Right lobe of liver (tissue), 6 donors: Measurements from ENCODE around the gene ANKFN1. TPM values are rescaled to one million over a fixed set of nuclear protein-coding genes. Genes with fewer than 3 reads are reported as not detected.

ENCODE experiments used
- ATAC-seq, 4 donors: fragments of 200-7000 bp; cut with Tn5 transposase; one replicate each; pipeline ENCODE4 v1.9.1; 2020; ENCODE audit warnings: mild to moderate bottlenecking in 4 of 4, moderate library complexity in 4 of 4
- DNase-seq, 3 donors: peaks; one replicate each; pipeline ENCODE4 v3.0.0-alpha.2; 2020
- H3K27ac ChIP-seq, 3 donors: fragments of 200-600 bp; one replicate each; pipeline ENCODE4 v1.8.0; 2022
- H3K27me3 ChIP-seq, 2 donors: fragments of 200-600 bp; one replicate each; pipeline ENCODE4 v1.8.0; 2022
- H3K36me3 ChIP-seq, 4 donors: fragments of 200-600 bp; sonication (generic) in 1 of 4; one replicate each; pipeline versions ENCODE4 v1.5.1 to v1.8.0; 2017 to 2022; ENCODE audit warnings: control low read depth in 1 of 4
- H3K4me1 ChIP-seq, 4 donors: fragments of 200-600 bp; sonication (generic) in 1 of 4; one replicate each; pipeline versions ENCODE4 v1.5.1 to v1.8.0; 2017 to 2022; ENCODE audit warnings: control low read depth in 1 of 4
- H3K4me3 ChIP-seq, 3 donors: fragments of 200-600 bp; one replicate each; pipeline ENCODE4 v1.8.0; 2022
- H3K9me3 ChIP-seq, 4 donors: fragments of 200-600 bp; sonication (generic) in 1 of 4; one replicate each; pipeline versions ENCODE4 v1.5.1 to v1.8.0; 2017 to 2022; ENCODE audit warnings: control low read depth in 1 of 4
- POLR2A ChIP-seq: fragments of 450-650 bp; IDR thresholded peaks from one replicate; pipeline ENCODE4 v1.6.1; 2017; ENCODE audit warnings: antibody characterized with exemption, mild to moderate bottlenecking
- WGBS: methylation state at CpG from one replicate; pipeline ENCODE4 v1.1.6; 2018; ENCODE audit warnings: low coverage, low lambda C conversion rate; ENCODE audit not compliant: insufficient coverage; ENCODE audit errors: missing lambda C conversion rate; 5-methylcytosine and 5-hydroxymethylcytosine counted together
- intact Hi-C, 2 donors: fragments of 100-400 bp; cut with DNase I; formaldehyde crosslinking; loops; one replicate each; pipeline versions ENCODE4 v1.11.2 to v1.14.1; 2022
- total RNA-seq, 6 experiments: library from RNA; depleted of rRNA in 2 of 6; stranded (reverse); fragments of >200 nt in 2 of 6; fragmentation: NEBNext Ultra II Directional in 3 of 6; extraction: Animal tissue kit (Norgen Biotek cat#: 25700) in 3 of 6; gene quantifications; one replicate each; pipeline versions ENCODE4 v1.1.0 to v1.2.4, GENCODE V29; 2016 to 2023
- TF ChIP-seq, protein P1 (sequence below), 4 donors: fragments of 200-600 bp in 3 of 4; fragments of 450-650 bp in 1 of 4; IDR thresholded peaks; one replicate each; pipeline versions ENCODE4 v1.5.1 to v1.8.0; 2016 to 2022; ENCODE audit warnings: antibody characterized with exemption in 4 of 4, mild to moderate bottlenecking in 2 of 4
- donor health status: DM: no; HTN: yes; CAD: no.
- donor health status: DM: no; HTN: no; CAD: no.
- donor health status: DM: no; HTN: no; CAD: no.
- donor health status: DM: no; HTN: yes; CAD: no.
- donor health status: DM: no; HTN: yes; CAD: no.

ANKFN1 gene
- total RNA-seq, 6 experiments from 2014 or later: 0.11 TPM; not detected in 5

DNA sequence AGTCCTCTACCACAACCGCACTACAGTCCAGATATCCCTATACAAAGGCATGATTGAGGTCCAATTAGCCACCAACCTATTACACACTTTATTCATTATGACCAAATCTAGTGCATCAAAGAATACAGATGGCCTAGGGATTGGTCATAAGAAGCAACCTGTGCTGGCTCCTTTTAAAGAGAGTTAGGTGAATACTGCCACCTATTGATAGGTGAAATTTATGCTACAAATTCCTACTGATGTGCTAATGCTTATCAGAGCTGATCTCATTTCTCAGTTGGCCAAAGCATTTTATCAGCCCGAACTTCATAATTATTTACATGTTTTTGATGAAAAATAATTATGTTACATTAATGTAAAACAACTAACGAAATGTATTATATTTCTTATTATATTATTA is 166.3 kb downstream of the ANKFN1 start:
- no peaks in the 10 kb centered on the region for H3K27me3 ChIP-seq
- no peak for TF ChIP-seq POLR2A
- TF ChIP-seq, protein P1, sequence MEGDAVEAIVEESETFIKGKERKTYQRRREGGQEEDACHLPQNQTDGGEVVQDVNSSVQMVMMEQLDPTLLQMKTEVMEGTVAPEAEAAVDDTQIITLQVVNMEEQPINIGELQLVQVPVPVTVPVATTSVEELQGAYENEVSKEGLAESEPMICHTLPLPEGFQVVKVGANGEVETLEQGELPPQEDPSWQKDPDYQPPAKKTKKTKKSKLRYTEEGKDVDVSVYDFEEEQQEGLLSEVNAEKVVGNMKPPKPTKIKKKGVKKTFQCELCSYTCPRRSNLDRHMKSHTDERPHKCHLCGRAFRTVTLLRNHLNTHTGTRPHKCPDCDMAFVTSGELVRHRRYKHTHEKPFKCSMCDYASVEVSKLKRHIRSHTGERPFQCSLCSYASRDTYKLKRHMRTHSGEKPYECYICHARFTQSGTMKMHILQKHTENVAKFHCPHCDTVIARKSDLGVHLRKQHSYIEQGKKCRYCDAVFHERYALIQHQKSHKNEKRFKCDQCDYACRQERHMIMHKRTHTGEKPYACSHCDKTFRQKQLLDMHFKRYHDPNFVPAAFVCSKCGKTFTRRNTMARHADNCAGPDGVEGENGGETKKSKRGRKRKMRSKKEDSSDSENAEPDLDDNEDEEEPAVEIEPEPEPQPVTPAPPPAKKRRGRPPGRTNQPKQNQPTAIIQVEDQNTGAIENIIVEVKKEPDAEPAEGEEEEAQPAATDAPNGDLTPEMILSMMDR (IDR thresholded peaks at IDR 0.05): peak; percentile 62 to 71 (median 67)
- intact Hi-C loops: no loop called here
- H3K36me3 ChIP-seq: no peaks in the 10 kb centered on the region
- WGBS: 32% methylated on average over 3 of the region's 3 CpGs
- ATAC-seq: peak; percentile 78 to 94 (median 87)
- H3K4me3 ChIP-seq: no peak overlapping the region
- no peaks in the 10 kb centered on the region for H3K4me1 ChIP-seq
- no peak for DNase-seq
- H3K27ac ChIP-seq: no peak overlapping the region
- H3K9me3 ChIP-seq: no peaks in the 10 kb centered on the region

DNA sequence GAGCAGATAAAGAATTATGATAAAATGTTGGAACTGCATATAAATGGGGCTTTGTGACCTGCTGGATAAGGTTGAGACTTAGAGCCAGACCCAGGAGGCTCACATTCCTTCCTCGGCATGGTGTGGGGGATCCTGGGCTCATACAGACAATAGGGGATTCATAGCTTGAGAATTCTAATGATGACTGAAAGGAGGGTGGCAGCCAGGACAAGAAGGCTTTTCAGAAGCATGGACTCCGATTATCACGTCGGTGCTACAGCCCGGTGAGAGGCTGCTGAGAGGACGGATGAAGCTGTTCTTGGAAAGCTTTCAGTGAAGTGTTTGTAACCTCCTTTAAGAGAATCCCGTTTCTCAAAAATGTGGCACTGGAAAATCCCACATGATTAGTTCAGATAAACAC is 167.2 kb downstream of the ANKFN1 start:
- no peak overlapping the region for H3K27ac ChIP-seq
- H3K27me3 ChIP-seq: no peaks in the 10 kb centered on the region
- no peaks in the 10 kb centered on the region for H3K9me3 ChIP-seq
- no peak overlapping the region for H3K4me3 ChIP-seq
- no peaks in the 10 kb centered on the region for H3K4me1 ChIP-seq
- DNase-seq (no peak), ATAC-seq (no peak)
- intact Hi-C loops: no loop called here
- no peaks in the 10 kb centered on the region for H3K36me3 ChIP-seq
- WGBS: 25% methylated on average over 7 of the region's 7 CpGs
- no peak for TF ChIP-seq POLR2A
- TF ChIP-seq, protein P1 (IDR thresholded peaks at IDR 0.05): no peak

DNA sequence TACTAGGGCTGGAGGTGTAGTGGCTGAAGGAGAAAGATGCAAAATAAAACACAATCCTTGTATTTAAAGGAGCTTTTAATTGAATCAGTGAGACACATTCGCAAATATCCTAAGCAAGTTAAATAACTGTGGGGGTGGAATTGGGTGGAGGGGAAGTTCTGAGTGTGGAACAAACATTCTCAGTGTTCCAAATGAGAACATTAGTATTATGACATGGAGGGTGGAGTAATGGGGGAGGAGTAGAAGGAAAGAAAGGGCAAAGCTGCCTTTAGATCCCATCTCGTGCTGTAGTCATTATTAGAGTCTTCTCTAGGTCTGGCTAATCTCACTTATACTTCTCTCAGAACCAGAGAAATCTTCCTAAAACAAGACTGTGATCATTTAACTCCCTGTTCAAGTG is 169.7 kb downstream of the ANKFN1 start:
- Histone ChIP-seq H3K4me1 (no peaks in the 10 kb centered on the region), H3K4me3 (no peak overlapping the region), H3K36me3 (no peaks in the 10 kb centered on the region), H3K9me3 (no peaks in the 10 kb centered on the region), H3K27ac (no peak overlapping the region), H3K27me3 (no peaks in the 10 kb centered on the region)
- no peak for DNase-seq
- WGBS: 29% methylated on average over 2 of the region's 2 CpGs
- no peak for ATAC-seq
- no peak for TF ChIP-seq POLR2A
- TF ChIP-seq, protein P1 (IDR thresholded peaks at IDR 0.05): no peak
- intact Hi-C loops: no loop called here

DNA sequence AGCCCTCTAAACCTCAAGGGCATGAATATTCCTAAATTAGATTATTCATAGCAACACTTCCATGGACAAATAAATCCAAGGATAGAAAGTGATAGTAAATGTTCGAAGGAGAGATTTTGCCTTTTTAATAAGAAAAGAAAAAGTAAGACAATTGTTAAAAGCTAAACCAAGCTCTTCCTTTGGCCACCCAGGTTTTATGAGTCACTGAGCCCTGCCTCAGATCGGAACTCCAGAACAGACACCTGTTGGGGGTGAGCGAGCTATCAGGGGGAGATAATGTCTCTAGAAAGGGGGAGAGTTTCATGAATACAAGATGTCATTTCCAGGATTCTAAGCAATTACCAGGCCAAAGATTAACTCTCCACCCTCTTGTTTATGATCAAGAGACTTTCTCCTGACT is 171.4 kb downstream of the ANKFN1 start:
- Histone ChIP-seq H3K9me3 (no peaks in the 10 kb centered on the region), H3K27me3 (no peaks in the 10 kb centered on the region), H3K27ac (no peak overlapping the region), H3K4me3 (no peak overlapping the region), H3K4me1 (no peaks in the 10 kb centered on the region), H3K36me3 (no peaks in the 10 kb centered on the region)
- DNase-seq: no peak
- intact Hi-C loops: no loop called here
- 53% methylated on average over 3 of the region's 3 CpGs for WGBS
- ATAC-seq: no peak
- TF ChIP-seq, protein P1 (IDR thresholded peaks at IDR 0.05): no peak
- TF ChIP-seq POLR2A: no peak
